22Rv1 (cell line): ENCODE measurements around the gene GFOD1.

ENCODE experiments used
- CTCF ChIP-seq: fragments of 450-650 bp; IDR thresholded peaks from 2 replicates; pipeline ENCODE4 v1.5.1; 2017; ENCODE audit warnings: mild to moderate bottlenecking
- ZFX ChIP-seq: fragments of 450-650 bp; IDR thresholded peaks from 2 replicates; pipeline ENCODE4 v1.6.1; 2017; ENCODE audit warnings: antibody characterized with exemption, borderline replicate concordance

DNA sequence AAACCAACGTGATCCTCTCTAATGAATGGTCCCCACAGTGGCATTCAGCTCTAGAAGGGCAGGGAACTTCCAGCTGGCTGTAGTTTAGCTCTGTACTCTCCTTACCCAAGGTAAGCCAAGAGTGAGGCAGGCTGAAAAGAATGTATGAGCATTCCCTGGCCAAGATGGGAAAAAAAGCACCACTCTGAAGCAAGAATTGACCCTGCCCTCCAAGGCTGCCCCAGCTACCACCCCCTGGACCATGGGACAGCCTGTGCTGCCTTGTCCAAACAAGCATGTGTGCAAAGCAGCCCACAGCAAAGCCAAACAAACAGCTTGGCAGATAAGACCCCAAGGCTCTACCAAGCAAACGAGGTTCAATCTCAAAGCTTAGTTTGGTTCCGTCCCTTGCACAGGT is 73.9 kb downstream of the GFOD1 start:
- TF ChIP-seq CTCF (no peak), ZFX (no peak)
